Esophagus squamous epithelium (tissue), 5 donors: ENCODE results near the gene CALHM6. TPM values are rescaled to one million over a fixed set of nuclear protein-coding genes. Genes with fewer than 3 reads are reported as not detected.

Experiments used
- DNase-seq: peaks from one replicate; lab custom pipeline; 2025; lab: John Stamatoyannopoulos, UW
- H3K27ac ChIP-seq, 4 donors: fragments of 200-600 bp; sonication (generic); one replicate each; pipeline ENCODE4 v1.5.1; 2016 to 2019; ENCODE audit warnings: mild to moderate bottlenecking in 1 of 4
- H3K27me3 ChIP-seq, 4 donors: fragments of 200-600 bp; sonication (generic); 1 replicate in 3 of 4; 2 replicates in 1 of 4; pipeline versions ENCODE4 v1.5.1 to v1.6.0; 2017 to 2021; ENCODE audit warnings: antibody characterized with exemption in 1 of 4
- H3K36me3 ChIP-seq, 3 donors: fragments of 200-600 bp; sonication (generic); one replicate each; pipeline ENCODE4 v1.5.1; 2016 to 2019
- H3K4me1 ChIP-seq, 3 donors: fragments of 200-600 bp; sonication (generic); one replicate each; pipeline ENCODE4 v1.5.1; 2017 to 2019
- H3K4me3 ChIP-seq, 4 donors: fragments of 200-600 bp; sonication (generic); 1 replicate in 3 of 4; 2 replicates in 1 of 4; pipeline ENCODE4 v1.5.1; 2016 to 2019; ENCODE audit warnings: mild to moderate bottlenecking in 2 of 4, moderate library complexity in 1 of 4
- H3K9me3 ChIP-seq, 3 donors: fragments of 200-600 bp; sonication (generic); one replicate each; pipeline ENCODE4 v1.5.1; 2016 to 2019
- POLR2A ChIP-seq, 4 donors: fragments of 450-650 bp; IDR thresholded peaks; one replicate each; pipeline ENCODE4 v1.6.1; 2017; ENCODE audit warnings: antibody characterized with exemption in 4 of 4, mild to moderate bottlenecking in 4 of 4, moderate library complexity in 3 of 4
- WGBS, 2 donors: methylation state at CpG; one replicate each; pipeline ENCODE4 v1.1.5; 2018; 5-methylcytosine and 5-hydroxymethylcytosine counted together
- intact Hi-C: fragments of 100-400 bp; cut with DNase I; formaldehyde crosslinking; loops from one replicate; pipeline ENCODE4 v1.15.0; 2022
- total RNA-seq, 4 donors: library from RNA; depleted of rRNA; stranded (reverse); fragments of >200 nt; gene quantifications; one replicate each; pipeline ENCODE4 v1.1.0, GENCODE V29; 2016
- TF ChIP-seq, protein P1 (sequence below), 6 experiments: fragments of 450-650 bp in 4 of 6; fragments of 200-600 bp in 2 of 6; sonication (generic) in 2 of 6; IDR thresholded peaks; one replicate each; pipeline ENCODE4 v1.5.1; 2016 to 2019; ENCODE audit warnings: antibody characterized with exemption in 6 of 6, mild to moderate bottlenecking in 4 of 6, moderate library complexity in 4 of 6
- donor health status: DM: yes; HTN: yes; CAD: no.

CALHM6 gene
- total RNA-seq, 4 donors from 2014 or later = 1.4 to 7.8 (median 3.6) TPM

DNA sequence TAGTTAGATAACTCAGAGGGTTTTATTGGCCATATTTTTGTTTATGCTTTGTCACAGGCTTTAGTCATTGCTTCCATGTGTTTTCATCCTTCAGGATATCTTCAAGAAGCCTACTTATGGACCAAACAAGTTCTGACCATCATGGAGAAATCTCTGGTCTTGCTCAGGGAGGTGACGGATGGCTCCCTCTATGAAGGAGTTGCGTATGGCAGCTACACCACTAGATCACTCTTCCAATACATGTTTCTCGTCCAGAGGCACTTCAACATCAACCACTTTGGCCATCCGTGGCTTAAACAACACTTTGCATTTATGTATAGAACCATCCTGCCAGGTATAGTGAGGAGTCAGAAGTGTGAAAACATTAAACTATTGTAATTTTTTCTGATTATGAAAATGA is 30.3 kb upstream of the CALHM6 start:
- intact Hi-C loops = no loop called here
- DNase-seq = no peak
- H3K36me3 ChIP-seq = peaks cover 0 to 87% (median 0%) of the 10 kb centered on the region in 3 donors
- no peaks in the 10 kb centered on the region for H3K9me3 ChIP-seq
- H3K4me3 ChIP-seq = no peak overlapping the region
- H3K27me3 ChIP-seq = no peaks in the 10 kb centered on the region
- WGBS, 2 donors = 92 to 94% methylated on average over 4 of the region's 4 CpGs
- TF ChIP-seq, protein P1, sequence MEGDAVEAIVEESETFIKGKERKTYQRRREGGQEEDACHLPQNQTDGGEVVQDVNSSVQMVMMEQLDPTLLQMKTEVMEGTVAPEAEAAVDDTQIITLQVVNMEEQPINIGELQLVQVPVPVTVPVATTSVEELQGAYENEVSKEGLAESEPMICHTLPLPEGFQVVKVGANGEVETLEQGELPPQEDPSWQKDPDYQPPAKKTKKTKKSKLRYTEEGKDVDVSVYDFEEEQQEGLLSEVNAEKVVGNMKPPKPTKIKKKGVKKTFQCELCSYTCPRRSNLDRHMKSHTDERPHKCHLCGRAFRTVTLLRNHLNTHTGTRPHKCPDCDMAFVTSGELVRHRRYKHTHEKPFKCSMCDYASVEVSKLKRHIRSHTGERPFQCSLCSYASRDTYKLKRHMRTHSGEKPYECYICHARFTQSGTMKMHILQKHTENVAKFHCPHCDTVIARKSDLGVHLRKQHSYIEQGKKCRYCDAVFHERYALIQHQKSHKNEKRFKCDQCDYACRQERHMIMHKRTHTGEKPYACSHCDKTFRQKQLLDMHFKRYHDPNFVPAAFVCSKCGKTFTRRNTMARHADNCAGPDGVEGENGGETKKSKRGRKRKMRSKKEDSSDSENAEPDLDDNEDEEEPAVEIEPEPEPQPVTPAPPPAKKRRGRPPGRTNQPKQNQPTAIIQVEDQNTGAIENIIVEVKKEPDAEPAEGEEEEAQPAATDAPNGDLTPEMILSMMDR (IDR thresholded peaks at IDR 0.05) = no peak
- no peak for TF ChIP-seq POLR2A (IDR thresholded peaks at IDR 0.05)
- no peak overlapping the region for H3K27ac ChIP-seq
- H3K4me1 ChIP-seq = peaks cover 0 to 12% (median 0%) of the 10 kb centered on the region in 3 donors

DNA sequence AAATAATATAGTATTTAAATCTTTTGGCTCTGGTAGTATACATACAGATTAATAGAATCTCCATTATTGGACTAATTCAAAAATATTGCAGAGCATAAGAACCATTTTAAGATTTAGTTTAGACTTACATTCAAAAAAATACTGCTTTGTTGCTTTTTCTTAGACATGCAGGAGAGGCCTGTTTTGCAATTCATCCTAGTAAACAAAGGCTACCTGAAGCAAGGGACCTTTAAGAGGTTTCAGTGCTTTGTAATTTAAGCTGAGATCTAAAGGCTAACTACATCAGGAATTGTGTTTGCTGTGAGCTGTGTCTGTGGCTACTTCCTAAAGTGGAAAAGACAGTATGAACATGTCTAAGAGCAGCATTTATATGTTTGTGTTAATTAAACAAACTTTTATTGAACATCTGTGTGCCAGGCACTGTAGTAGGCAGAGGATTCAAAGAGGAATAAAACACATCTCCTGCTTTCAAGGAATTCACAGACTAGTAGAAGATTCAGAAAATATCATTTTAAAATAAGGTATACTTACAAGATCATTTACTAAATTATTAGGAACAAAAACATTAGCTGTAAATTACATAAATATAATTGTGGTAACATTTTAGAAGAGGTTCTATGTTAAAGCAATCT is 29.1 kb upstream of the CALHM6 start:
- no peaks in the 10 kb centered on the region for H3K9me3 ChIP-seq
- TF ChIP-seq, protein P1 (IDR thresholded peaks at IDR 0.05) = no peak
- TF ChIP-seq POLR2A (IDR thresholded peaks at IDR 0.05) = no peak
- peaks cover 0 to 88% (median 0%) of the 10 kb centered on the region in 3 donors for H3K36me3 ChIP-seq
- no peaks in the 10 kb centered on the region for H3K27me3 ChIP-seq
- no peak overlapping the region for H3K4me3 ChIP-seq
- no peak overlapping the region for H3K27ac ChIP-seq
- intact Hi-C loops = no loop called here
- no peaks in the 10 kb centered on the region for H3K4me1 ChIP-seq
- no peak for DNase-seq

DNA sequence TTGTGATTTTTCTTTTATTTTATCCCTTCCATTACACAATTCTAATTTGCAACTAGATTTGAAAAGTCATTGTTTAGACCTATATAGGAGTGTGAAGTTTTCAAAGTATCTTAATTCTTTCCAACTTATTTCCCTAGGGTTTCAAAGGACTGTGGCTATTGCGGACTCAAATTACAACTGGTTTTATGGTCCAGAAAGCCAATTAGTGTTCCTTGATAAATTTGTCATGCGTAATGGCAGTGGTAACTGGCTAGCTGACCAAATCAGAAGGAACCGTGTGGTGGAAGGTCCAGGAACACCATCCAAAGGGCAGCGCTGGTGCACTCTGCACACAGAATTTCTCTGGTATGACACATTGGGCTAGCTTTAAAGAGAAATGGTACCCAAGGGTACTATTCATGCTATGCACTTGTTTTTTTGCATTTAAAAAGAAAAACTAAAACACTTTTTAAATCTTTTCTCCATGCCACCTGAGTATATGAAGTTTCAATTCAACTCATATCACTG is 27.9 kb upstream of the CALHM6 start:
- 89 to 93% methylated on average over 4 of the region's 4 CpGs for WGBS, 2 donors
- DNase-seq = no peak
- Histone ChIP-seq H3K9me3 (no peaks in the 10 kb centered on the region), H3K27me3 (no peaks in the 10 kb centered on the region), H3K4me3 (no peak overlapping the region), H3K36me3 (peaks cover 0 to 76% (median 0%) of the 10 kb centered on the region in 3 donors), H3K27ac (no peak overlapping the region), H3K4me1 (no peaks in the 10 kb centered on the region)
- TF ChIP-seq, protein P1 (IDR thresholded peaks at IDR 0.05) = no peak
- TF ChIP-seq POLR2A (IDR thresholded peaks at IDR 0.05) = no peak
- intact Hi-C loops = no loop called here

DNA sequence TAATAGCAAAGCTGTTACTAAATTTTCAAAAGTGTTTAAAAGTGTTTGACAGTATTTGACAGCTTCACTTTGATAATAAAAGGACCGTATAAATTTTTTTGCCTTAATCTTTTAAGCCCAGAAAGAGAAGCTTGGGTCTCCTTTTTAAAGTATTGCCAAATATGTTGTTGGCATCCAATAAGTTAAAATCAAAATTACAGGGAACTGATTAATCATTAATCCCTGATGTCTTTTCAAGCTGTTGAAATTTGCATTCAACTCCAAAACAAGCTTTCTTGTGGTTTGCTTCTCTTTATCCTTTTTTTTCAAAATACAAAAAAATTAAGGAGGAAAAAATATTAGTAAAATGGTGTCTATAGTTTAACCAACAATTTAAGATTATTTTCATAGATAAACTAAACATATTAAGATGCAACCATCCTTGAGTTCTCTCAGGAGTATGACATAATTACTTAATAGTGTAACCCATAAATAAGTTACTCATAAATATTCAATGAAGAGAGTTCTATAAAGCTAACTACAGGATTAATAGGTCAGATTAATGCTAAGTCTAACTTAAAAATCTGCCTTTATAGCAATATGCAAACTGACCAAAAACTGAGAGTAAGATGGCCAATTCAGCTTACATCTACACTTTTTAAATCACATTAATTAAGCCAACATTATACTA is 27.0 kb upstream of the CALHM6 start:
- Histone ChIP-seq H3K9me3 (no peaks in the 10 kb centered on the region), H3K4me1 (no peaks in the 10 kb centered on the region), H3K4me3 (no peak overlapping the region), H3K27me3 (no peaks in the 10 kb centered on the region), H3K27ac (no peak overlapping the region), H3K36me3 (peaks cover 0 to 67% (median 0%) of the 10 kb centered on the region in 3 donors)
- TF ChIP-seq, protein P1 (IDR thresholded peaks at IDR 0.05) = no peak
- TF ChIP-seq POLR2A (IDR thresholded peaks at IDR 0.05) = no peak
- no peak for DNase-seq
- intact Hi-C loops = no loop called here
- 48 to 82% methylated on average over 1 of the region's 1 CpG for WGBS, 2 donors

DNA sequence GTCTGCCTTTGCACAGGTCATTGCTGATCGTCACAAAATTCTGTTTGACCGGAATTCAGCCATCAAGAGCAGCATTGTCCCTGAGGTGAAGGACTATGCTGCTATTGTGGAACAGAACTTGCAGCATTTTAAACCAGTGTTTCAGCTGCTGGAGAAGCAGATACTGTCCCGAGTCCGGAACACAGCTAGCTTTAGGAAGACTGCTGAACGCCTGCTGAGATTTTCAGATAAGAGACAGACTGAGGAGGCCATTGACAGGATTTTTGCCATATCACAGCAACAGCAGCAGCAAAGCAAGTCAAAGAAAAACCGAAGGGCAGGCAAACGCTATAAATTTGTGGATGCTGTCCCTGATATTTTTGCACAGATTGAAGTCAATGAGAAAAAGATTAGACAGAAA is 24.6 kb upstream of the CALHM6 start:
- Histone ChIP-seq H3K4me3 (no peak overlapping the region), H3K27me3 (no peaks in the 10 kb centered on the region), H3K4me1 (no peaks in the 10 kb centered on the region), H3K36me3 (peaks cover 0 to 51% (median 0%) of the 10 kb centered on the region in 3 donors), H3K9me3 (no peaks in the 10 kb centered on the region), H3K27ac (no peak overlapping the region)
- no peak for TF ChIP-seq POLR2A (IDR thresholded peaks at IDR 0.05)
- TF ChIP-seq, protein P1 (IDR thresholded peaks at IDR 0.05) = no peak
- intact Hi-C loops = no loop called here
- 91% methylated on average over 7 of the region's 7 CpGs for WGBS, 2 donors
- no peak for DNase-seq
